ENCODE results near the gene SEC31B. TPM values are rescaled to one million over a fixed set of nuclear protein-coding genes. Genes with fewer than 3 reads are reported as not detected.

Gene SEC31B, protein sequence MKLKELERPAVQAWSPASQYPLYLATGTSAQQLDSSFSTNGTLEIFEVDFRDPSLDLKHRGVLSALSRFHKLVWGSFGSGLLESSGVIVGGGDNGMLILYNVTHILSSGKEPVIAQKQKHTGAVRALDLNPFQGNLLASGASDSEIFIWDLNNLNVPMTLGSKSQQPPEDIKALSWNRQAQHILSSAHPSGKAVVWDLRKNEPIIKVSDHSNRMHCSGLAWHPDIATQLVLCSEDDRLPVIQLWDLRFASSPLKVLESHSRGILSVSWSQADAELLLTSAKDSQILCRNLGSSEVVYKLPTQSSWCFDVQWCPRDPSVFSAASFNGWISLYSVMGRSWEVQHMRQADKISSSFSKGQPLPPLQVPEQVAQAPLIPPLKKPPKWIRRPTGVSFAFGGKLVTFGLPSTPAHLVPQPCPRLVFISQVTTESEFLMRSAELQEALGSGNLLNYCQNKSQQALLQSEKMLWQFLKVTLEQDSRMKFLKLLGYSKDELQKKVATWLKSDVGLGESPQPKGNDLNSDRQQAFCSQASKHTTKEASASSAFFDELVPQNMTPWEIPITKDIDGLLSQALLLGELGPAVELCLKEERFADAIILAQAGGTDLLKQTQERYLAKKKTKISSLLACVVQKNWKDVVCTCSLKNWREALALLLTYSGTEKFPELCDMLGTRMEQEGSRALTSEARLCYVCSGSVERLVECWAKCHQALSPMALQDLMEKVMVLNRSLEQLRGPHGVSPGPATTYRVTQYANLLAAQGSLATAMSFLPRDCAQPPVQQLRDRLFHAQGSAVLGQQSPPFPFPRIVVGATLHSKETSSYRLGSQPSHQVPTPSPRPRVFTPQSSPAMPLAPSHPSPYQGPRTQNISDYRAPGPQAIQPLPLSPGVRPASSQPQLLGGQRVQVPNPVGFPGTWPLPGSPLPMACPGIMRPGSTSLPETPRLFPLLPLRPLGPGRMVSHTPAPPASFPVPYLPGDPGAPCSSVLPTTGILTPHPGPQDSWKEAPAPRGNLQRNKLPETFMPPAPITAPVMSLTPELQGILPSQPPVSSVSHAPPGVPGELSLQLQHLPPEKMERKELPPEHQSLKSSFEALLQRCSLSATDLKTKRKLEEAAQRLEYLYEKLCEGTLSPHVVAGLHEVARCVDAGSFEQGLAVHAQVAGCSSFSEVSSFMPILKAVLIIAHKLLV
- 0.87 and 2.9 TPM in 2 replicates for total RNA-seq

DNA sequence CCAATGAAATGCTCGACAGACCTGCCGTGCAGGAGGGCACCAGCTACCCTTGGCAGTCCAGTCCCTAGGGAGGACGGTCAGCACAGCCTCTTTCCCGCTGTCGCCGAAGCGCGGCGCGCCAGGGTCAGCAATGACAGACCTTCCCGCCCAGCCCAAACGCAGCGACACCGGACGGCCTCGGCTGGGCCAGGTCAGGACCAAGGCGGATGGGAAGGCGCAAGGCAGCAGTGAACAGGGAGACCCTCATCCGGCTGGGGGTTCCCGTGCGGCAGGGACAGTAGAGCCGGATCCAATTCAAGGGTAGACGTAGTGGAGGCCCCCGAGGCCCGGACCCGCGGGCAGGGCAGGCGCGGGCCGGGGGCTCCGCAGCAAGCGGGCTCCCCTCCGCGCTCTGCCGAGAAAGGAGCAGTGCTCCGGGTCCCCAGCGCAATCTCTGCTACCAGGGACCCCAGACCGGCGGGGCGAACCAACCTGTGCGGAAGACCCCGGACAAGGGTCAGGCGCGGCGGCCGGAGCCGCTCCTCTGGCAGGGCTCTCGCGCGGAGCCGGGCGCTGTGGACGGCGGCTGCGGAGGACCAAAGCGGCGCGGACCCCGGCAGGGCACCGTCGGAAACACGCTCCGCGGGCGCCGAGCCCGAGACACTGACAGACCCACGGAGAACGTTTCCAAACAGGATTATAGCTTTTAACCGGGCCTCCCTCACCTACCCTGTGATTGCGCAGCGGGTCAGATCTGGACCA, at the start of gene SEC31B:
SEC31B (minus strand) TSS at position 551 of the 741 bp plus-strand sequence. CDS start 2,909 bp downstream, outside the sequence.
- H3K4me3 ChIP-seq (ENCODE audit: low read depth, low read length): peak within 1 kb of the TSS; percentile 62
- TF ChIP-seq, protein P1, sequence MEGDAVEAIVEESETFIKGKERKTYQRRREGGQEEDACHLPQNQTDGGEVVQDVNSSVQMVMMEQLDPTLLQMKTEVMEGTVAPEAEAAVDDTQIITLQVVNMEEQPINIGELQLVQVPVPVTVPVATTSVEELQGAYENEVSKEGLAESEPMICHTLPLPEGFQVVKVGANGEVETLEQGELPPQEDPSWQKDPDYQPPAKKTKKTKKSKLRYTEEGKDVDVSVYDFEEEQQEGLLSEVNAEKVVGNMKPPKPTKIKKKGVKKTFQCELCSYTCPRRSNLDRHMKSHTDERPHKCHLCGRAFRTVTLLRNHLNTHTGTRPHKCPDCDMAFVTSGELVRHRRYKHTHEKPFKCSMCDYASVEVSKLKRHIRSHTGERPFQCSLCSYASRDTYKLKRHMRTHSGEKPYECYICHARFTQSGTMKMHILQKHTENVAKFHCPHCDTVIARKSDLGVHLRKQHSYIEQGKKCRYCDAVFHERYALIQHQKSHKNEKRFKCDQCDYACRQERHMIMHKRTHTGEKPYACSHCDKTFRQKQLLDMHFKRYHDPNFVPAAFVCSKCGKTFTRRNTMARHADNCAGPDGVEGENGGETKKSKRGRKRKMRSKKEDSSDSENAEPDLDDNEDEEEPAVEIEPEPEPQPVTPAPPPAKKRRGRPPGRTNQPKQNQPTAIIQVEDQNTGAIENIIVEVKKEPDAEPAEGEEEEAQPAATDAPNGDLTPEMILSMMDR (conservative IDR thresholded peaks at IDR 0.05; ENCODE audit: low read depth, low read length): no peak
- no peak for DNase-seq (ENCODE audit: low read depth)

DNA sequence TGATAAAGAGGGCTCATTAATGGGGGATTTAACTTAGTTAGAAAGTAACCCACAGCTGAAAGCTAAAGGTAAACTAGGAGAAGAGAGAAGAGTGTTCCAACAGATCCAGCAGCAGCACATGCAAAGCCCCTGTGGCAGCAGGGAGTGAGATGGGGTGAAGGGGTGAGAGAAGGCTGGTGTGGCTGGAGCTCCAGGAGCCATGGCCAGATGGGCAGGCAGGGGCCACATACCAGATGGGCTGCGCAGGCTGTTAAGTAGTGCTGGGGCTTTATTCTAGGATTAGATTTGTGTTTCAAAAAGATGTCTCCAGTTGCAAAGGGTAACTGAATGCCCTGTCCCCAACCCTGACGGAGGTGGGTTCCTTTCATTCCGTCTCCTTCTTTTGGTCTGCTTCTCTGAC, 49.3 kb upstream of the SEC31B start:
- no peak overlapping the region for H3K4me3 ChIP-seq (ENCODE audit: low read depth, low read length)
- TF ChIP-seq, protein P1 (conservative IDR thresholded peaks at IDR 0.05; ENCODE audit: low read depth, low read length): no peak
- DNase-seq (ENCODE audit: low read depth): no peak

DNA sequence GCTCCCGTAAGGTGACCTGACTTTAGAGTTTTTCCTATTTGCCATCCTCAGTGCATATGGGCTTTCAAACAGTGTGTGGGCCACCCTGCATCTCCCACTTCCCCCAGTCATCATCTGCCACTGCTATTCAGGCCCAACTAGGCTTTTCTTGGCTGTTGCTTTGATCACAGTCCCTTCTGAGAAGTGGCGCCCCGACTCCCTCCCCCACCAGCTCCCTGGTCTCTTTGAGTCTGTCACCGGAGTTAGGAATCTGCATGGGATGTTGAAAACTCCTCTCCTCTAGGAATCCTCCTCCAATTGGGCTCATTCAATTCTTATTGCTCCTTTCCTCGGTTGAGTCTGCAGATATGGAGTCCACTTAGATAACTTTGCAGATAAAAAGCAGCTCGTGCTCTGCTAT, 48.2 kb upstream of the SEC31B start:
- no peak overlapping the region for H3K4me3 ChIP-seq (ENCODE audit: low read depth, low read length)
- no peak for DNase-seq (ENCODE audit: low read depth)
- TF ChIP-seq, protein P1 (conservative IDR thresholded peaks at IDR 0.05; ENCODE audit: low read depth, low read length): no peak

DNA sequence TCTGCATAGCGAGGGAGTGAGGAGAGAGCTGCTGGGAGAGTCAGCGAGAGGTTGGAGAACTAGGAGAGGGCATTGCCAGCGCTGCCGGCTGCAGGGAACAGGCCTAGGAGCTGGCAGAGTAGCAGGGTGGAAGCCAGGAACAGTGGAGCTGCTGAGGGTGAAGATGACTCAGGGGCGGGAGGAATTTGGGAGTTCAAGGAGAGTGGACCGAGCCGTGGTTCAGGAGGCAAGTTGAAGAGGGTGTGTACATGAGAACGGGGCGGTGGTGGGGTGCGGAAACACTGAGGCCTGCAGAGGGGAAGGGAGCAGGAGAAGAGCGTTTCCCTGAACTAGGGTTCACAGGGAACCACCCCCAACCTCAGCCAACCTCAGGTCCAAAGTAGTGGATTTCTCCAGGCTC, 47.6 kb upstream of the SEC31B start:
- no peak overlapping the region for H3K4me3 ChIP-seq (ENCODE audit: low read depth, low read length)
- TF ChIP-seq, protein P1 (conservative IDR thresholded peaks at IDR 0.05; ENCODE audit: low read depth, low read length): no peak
- no peak for DNase-seq (ENCODE audit: low read depth)

DNA sequence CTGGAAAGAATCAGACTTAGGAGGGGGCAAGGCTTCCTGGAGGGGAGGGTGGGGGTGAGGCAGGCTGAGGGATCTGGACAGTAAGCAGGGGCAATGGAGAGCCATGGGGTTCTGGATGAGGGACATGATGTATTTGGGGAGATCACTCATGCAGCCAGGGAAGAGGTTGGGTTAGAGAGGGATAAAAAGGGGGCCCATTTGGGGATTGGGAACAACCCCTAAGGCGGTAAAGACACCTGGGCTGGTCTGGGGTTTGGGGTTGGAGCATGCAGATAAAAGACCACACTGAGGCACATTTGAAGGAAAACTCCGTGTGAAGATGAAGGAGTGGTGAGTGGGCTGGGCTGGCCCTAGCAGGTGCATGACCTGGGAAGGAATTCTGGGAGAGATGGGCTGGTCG, 46.9 kb upstream of the SEC31B start:
- DNase-seq (ENCODE audit: low read depth): no peak
- no peak overlapping the region for H3K4me3 ChIP-seq (ENCODE audit: low read depth, low read length)
- TF ChIP-seq, protein P1 (conservative IDR thresholded peaks at IDR 0.05; ENCODE audit: low read depth, low read length): no peak

Data from epithelial cell of proximal tubule (primary cell).